DOHH2 (cell line): ENCODE results near the gene MYLK.
"Not testable (repeated sequence)": the region's sequence is repeated elsewhere in the genome, so short reads cannot be mapped to it uniquely, and the experiment has no call there.

Experiments
- H3F3A ChIP-seq: fragments of 200-600 bp; sonication (generic), shearing (Covaris generic); 2 replicates; pipeline ENCODE4 v1.6.0; 2016; ENCODE audit warnings: antibody characterized with exemption, mild to moderate bottlenecking; ENCODE audit not compliant: control insufficient read depth, insufficient read depth
- H3K27ac ChIP-seq: fragments of 200-600 bp; sonication (generic); 2 replicates; pipeline ENCODE4 v1.5.1; 2014; ENCODE audit warnings: low read depth, mild to moderate bottlenecking, low read length, moderate library complexity
- H3K27me3 ChIP-seq: fragments of 200-600 bp; sonication (generic); 2 replicates; pipeline ENCODE4 v1.6.1; 2014; ENCODE audit warnings: mild to moderate bottlenecking, low read length, mixed read lengths; ENCODE audit not compliant: control insufficient read depth
- H3K36me3 ChIP-seq: fragments of 200-600 bp; sonication (generic); 2 replicates; pipeline ENCODE4 v1.6.1; 2014; ENCODE audit warnings: mild to moderate bottlenecking, low read length, moderate library complexity, mixed read lengths; ENCODE audit not compliant: control insufficient read depth
- H3K4me1 ChIP-seq: fragments of 200-600 bp; sonication (generic); 2 replicates; pipeline ENCODE4 v1.6.1; 2014; ENCODE audit warnings: mild to moderate bottlenecking, low read length, mixed read lengths; ENCODE audit not compliant: control insufficient read depth
- H3K4me2 ChIP-seq: fragments of 200-600 bp; sonication (generic); 2 replicates; pipeline ENCODE4 v1.6.0; 2014; ENCODE audit warnings: mild to moderate bottlenecking, low read length, moderate library complexity
- H3K4me3 ChIP-seq: fragments of 200-600 bp; sonication (generic); 2 replicates; pipeline ENCODE4 v1.5.1; 2014; ENCODE audit warnings: mild to moderate bottlenecking, low read length, mixed read lengths
- H3K79me2 ChIP-seq: fragments of 200-600 bp; sonication (generic); 2 replicates; pipeline ENCODE4 v1.6.1; 2014; ENCODE audit warnings: mild to moderate bottlenecking, low read length, mixed read lengths; ENCODE audit not compliant: control insufficient read depth
- H3K9me2 ChIP-seq: fragments of 200-600 bp; sonication (generic); replicated peaks from 2 replicates; pipeline ENCODE4 v1.6.1; 2014; ENCODE audit warnings: mild to moderate bottlenecking, low read length, mixed read lengths; ENCODE audit not compliant: control insufficient read depth
- H3K9me3 ChIP-seq: fragments of 200-600 bp; sonication (generic); 2 replicates; pipeline ENCODE4 v1.6.1; 2014; ENCODE audit warnings: antibody characterized with exemption, low read length, mixed read lengths; ENCODE audit not compliant: control insufficient read depth, insufficient read depth
- H4K20me1 ChIP-seq: fragments of 200-600 bp; sonication (generic); 2 replicates; pipeline ENCODE4 v1.6.0; 2014; ENCODE audit warnings: low read depth, mild to moderate bottlenecking, antibody characterized with exemption, low read length, moderate library complexity; ENCODE audit not compliant: control insufficient read depth, insufficient read depth
- CTCF ChIP-seq: fragments of 200-600 bp; sonication (generic); IDR thresholded peaks from one replicate; pipeline ENCODE4 v1.5.1; 2014; ENCODE audit warnings: antibody characterized with exemption, mild to moderate bottlenecking, low read depth, low read length; ENCODE audit not compliant: poor library complexity, severe bottlenecking
- EZH2phosphoT487 ChIP-seq: fragments of 200-600 bp; sonication (generic); IDR thresholded peaks from 2 replicates; pipeline ENCODE4 v1.6.1; 2017; ENCODE audit warnings: borderline replicate concordance, mild to moderate bottlenecking, antibody characterized with exemption, low read length, moderate library complexity, mixed read lengths

MYLK gene

GRCh38 chr3:123706871-123707270, 177.3 kb downstream of the MYLK start:
- H3K4me1 ChIP-seq = no peaks in the 10 kb centered on the region
- no peak overlapping the region for H3K4me3 ChIP-seq
- TF ChIP-seq CTCF = no peak
- TF ChIP-seq EZH2phosphoT487 = no peak
- H3K4me2 ChIP-seq = no peak overlapping the region
- no peaks in the 10 kb centered on the region for H3K79me2 ChIP-seq
- H3K36me3 ChIP-seq = no peaks in the 10 kb centered on the region
- no peaks in the 10 kb centered on the region for H4K20me1 ChIP-seq
- no peaks in the 10 kb centered on the region for H3K9me2 ChIP-seq
- H3K9me3 ChIP-seq = no peaks in the 10 kb centered on the region
- H3K27me3 ChIP-seq = no peaks in the 10 kb centered on the region
- H3F3A ChIP-seq = no peaks in the 10 kb centered on the region
- H3K27ac ChIP-seq = no peak overlapping the region

GRCh38 chr3:123705488-123706285, 178.4 kb downstream of the MYLK start:
- Histone ChIP-seq H3K4me3 (no peak overlapping the region), H3K9me3 (no peaks in the 10 kb centered on the region), H3K79me2 (no peaks in the 10 kb centered on the region), H3K27ac (no peak overlapping the region), H3K36me3 (no peaks in the 10 kb centered on the region), H3K4me2 (no peak overlapping the region), H3K4me1 (no peaks in the 10 kb centered on the region), H3F3A (no peaks in the 10 kb centered on the region), H4K20me1 (no peaks in the 10 kb centered on the region), H3K9me2 (no peaks in the 10 kb centered on the region), H3K27me3 (no peaks in the 10 kb centered on the region)
- TF ChIP-seq EZH2phosphoT487 (no peak), CTCF (no peak)

- H3K9me3 ChIP-seq, H3F3A ChIP-seq, H4K20me1 ChIP-seq, H3K4me2 ChIP-seq, H3K79me2 ChIP-seq, H3K9me2 ChIP-seq, H3K36me3 ChIP-seq, H3K4me3 ChIP-seq, H3K27ac ChIP-seq, H3K27me3 ChIP-seq, H3K4me1 ChIP-seq: not testable (repeated sequence)
Measured at GRCh38 chr3:123703663-123704062, 180.5 kb downstream of the MYLK start.

GRCh38 chr3:123702720-123703119, 181.4 kb downstream of the MYLK start:
- TF ChIP-seq CTCF = no peak
- TF ChIP-seq EZH2phosphoT487 = no peak
- Histone ChIP-seq H3K9me3 (no peaks in the 10 kb centered on the region), H3K4me3 (no peak overlapping the region)

More at GRCh38 chr3:123702720-123703119, 181.4 kb downstream of the MYLK start:
- H4K20me1 ChIP-seq = no peaks in the 10 kb centered on the region
- H3K79me2 ChIP-seq = no peaks in the 10 kb centered on the region
- no peaks in the 10 kb centered on the region for H3F3A ChIP-seq
- no peaks in the 10 kb centered on the region for H3K36me3 ChIP-seq
- H3K27me3 ChIP-seq = no peaks in the 10 kb centered on the region
- H3K9me2 ChIP-seq = no peaks in the 10 kb centered on the region
- no peaks in the 10 kb centered on the region for H3K4me1 ChIP-seq
- no peak overlapping the region for H3K4me2 ChIP-seq
- no peak overlapping the region for H3K27ac ChIP-seq
